AG20443 (cell line): ENCODE results near the gene HMCN2.

Experiments
- DNase-seq: peaks from one replicate; pipeline ENCODE4 v3.0.0; 2012; ENCODE audit warnings: low spot score, mixed read lengths

The HMCN2 gene

DNA sequence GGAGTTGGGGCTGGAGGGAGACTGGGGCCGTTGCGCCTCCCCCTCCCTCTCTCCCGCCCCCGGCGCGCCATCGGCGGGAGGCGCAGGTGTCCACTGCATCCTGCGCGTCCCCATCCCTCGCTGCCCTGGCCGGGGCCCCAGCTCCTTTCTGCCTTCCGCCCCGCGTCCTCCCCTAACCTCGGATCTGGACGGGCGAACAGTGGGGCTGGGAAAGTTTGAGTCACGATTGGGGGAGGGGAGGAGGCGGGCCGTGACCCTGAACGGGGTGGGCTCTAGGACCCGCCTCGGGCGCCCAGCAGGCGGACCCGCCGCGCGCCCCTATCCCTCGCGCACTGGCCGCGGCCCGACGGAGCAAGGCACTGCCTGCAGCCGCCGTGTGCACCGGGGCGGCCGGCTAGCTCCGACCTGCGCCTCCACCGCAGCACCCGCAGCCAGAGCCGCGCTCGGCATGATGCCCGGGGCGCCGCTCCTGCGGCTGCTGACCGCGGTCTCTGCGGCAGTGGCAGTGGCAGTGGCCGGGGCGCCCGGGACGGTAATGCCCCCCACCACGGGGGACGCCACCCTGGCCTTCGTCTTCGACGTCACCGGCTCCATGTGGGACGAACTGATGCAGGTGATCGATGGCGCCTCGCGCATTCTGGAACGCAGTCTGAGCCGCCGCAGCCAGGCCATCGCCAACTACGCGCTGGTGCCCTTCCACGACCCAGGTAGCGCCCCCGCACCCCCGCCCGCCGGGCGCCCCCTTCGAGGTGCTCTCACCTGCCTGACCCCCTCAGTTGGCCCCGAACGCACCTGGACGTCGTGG, at the start of gene HMCN2:
TSS of gene HMCN2 (plus strand) at position 330 of the 805 bp plus-strand sequence. CDS start at position 449, 119 bp downstream.
- DNase-seq: peak; percentile 38

- no peak for DNase-seq
These were observed 47.7 kb upstream of the HMCN2 start for GRCh38 chr9:130217838-130218237.

- no peak for DNase-seq
These were observed 45.9 kb upstream of the HMCN2 start for GRCh38 chr9:130219661-130220096.

- peak; percentile 72 for DNase-seq
These were observed 45.2 kb upstream of the HMCN2 start for GRCh38 chr9:130220352-130220751.

GRCh38 chr9:130222833-130223232, 42.7 kb upstream of the HMCN2 start:
- DNase-seq: no peak

DNA sequence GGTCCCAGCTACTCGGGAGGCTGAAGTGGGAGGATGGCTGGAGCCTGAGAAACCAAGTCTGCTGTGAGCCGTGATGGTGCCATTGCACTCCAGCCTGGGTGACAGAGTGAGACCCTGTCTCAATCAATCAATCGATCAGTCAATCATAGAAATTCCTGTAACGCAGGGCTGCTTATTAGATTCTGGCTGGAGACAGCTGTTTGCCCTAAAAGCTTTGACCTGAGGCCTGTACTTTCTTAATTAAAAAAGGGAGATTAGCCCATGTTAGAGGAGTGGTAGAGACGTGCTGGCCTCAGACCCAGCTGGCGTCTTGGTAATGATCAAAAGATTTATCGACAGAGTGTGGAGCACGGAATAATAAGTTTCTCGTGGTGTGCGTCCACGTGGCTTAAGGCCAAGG, 40.5 kb upstream of the HMCN2 start:
- DNase-seq: no peak

DNA sequence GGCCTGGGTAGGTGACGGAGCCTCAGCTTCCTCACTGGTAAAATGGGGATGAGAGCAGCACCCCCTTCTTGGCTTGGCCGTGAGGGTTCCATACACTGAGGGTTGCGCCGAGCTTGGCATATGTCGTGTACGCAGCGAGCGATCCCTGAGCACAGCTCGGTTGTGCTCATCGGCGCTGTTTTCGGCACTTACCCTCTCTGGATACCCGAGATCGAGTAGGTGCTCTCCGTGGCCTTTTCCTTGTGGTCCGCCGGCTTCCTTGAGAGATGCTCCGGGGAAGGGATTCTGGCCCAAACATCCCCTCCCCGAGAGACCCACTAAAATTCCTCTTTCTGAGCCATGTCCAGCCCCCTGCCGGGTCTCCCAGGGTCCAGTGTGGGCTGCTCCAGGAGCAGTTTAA, 40.0 kb upstream of the HMCN2 start:
- DNase-seq: no peak

DNA sequence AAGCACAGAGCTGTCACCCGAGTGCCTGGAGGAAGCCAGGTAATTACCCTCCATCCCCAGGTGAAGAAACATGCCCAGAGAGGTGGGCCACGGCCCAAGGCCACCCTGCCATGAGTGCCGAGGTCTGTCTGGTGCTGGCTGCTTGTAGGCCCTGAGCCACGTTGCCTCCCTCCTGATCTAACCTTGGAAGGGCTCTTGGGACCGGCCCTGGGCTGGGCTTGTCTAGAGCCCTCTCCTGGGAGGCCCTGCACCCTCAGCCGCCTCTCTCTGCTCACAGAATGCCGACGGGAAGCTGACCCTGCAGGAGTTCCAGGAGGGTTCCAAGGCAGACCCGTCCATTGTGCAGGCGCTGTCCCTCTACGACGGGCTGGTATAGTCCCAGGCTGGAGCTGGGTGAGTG, 39.4 kb upstream of the HMCN2 start:
- DNase-seq: no peak

DNA sequence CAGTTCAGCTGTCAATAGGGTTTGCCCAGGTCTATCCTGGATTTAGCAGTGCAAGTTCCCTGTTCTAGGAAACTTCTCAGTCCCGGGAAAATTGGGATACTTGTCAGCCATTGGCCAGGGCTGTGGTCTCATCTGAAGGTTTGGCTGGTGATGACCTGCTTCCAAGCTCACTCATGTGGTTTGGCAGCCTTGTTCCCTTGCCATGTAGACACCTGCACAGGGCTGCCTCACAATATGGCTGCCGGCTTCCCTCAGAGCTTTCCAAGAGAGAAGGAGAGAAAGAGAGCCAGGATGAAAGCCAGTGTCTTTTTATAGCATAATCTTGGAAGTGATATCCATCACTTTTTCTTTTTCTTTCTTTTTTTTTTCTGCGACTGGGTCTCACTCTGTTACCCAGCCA, 37.7 kb upstream of the HMCN2 start:
- no peak for DNase-seq

DNA sequence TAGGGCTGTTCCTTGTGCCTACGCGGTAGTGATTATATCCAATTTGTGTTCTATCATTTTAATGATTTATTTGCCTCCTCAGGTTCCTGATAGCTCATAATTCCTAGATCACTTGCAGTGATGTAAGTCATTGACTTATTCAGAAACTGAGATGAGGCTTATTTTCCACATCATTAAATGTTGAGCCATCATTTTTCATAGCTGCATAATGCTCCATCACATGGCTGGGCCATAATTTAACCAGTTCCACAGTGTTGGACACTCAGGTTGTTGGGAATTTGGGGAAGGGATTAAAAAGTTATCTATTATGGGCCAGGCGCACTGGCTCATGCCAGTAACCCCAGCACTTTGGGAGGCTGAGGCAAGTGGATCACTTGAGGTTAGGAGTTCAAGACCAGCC, 35.8 kb upstream of the HMCN2 start:
- no peak for DNase-seq

DNA sequence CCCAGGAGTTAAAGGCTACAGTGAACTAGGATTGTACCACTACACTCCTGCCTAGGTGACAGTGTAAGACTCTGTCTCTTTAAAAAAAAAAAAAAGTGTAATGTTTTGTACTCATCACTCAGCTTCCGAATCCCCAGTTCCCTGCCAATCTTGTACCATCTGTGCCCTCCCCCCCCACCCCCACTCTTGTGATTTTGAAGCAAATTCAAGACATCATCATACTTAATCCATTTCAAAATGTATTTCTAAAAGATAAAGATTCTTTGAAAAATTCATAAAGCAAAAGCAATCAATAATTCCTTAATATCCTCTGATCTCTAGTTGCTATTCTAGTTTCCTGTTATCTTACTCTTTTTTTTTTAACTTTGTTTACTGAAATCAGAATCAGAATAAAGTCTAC, 34.9 kb upstream of the HMCN2 start:
- DNase-seq: no peak

- DNase-seq: no peak
These were observed 32.5 kb upstream of the HMCN2 start for GRCh38 chr9:130232899-130233586.

GRCh38 chr9:130233587-130233945, 32.0 kb upstream of the HMCN2 start:
- DNase-seq: no peak

- DNase-seq: no peak
These were observed 31.0 kb upstream of the HMCN2 start for GRCh38 chr9:130234340-130235260.

DNA sequence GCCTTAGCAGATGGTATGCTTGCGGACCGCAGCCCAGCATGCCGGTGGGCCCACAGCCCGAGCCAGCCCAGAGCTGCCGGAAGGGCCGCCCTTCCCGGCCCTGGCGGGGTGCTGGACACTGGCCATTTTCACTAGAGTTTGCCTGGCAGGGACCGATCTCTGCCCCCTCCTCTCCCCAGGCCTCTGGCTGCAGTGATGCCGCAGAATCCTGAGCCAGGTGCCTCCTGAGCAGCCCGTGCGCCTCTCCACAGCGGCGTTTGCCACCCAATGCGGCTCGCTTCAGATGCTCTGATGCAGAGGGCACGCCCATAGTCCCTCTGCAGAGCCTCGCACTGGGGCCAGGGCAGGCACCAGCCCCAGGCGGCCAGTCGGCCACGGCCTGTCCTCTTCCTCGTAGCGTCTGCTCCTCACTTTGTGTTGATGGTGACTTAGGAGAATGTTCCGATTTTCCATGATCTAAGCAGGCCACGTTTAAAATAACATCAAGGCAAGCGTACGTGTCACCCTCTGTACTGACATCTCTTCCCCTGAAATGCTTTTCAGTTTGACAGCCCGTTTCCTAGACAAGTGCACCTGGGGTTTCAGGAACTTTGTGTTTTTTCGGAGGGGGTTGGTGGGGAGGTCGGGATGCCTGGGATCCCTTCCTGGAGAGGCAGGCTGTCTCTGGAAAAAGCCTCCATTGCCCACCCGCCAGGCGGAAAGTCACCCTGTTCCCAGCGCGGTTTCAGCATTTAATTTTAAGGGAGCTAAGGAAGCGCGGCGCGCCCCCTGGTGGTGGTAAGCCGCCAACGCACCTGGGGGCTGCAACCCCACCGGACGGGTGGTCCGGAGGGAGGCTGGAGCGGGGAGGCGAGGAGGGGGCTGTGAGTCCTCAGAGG, 29.8 kb upstream of the HMCN2 start:
- DNase-seq: peak; percentile 79

DNA sequence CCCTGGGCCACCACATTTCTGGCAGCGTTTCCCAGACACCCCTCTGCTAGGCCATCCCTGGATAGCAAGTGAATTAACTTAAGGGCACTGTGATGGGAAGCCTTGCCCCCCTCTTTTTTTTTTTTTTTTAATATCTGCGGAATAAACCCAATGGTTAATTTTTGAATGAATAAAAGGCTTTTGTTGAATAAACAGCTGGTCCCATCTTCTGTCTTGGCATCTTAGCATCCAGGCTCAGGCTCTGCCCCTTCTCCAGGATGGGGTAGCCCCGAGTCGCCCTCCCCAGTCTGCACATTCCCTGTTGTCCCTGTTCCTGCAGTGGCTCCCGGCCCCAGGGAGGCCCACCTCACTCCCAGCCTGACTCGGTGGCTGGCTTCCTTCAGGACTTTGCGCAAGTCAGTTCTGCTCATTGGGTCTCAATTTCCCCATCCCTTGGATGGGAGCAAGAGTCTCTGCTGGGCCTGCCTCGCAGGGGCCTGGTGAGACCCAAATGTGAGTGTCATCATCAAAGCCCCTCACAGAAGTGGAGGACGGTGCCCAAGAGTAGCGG, 29.0 kb upstream of the HMCN2 start:
- DNase-seq: no peak

DNA sequence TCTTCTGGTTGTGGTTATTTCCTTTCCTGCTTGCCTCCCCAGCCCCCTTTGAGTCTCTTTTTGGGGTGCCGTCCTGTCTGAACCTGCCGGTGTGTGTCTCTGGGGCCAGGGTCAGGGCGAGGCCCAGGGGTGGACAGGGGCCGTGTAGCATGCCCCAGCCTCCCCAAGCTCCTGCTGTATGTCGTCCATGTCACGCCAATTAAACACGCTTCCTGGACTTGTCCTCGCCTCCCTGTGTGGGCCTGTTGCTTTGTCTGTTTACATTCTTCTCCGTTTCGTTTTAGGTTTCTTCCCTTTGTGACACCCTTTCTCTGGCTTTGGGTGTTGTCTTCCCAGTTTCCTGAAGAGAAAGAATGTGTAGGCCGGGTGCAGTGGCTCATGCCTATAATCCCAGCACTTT, 28.5 kb upstream of the HMCN2 start:
- DNase-seq: no peak

- no peak for DNase-seq
These were observed 27.6 kb upstream of the HMCN2 start for GRCh38 chr9:130237763-130238524.

- no peak for DNase-seq
These were observed 26.2 kb upstream of the HMCN2 start for GRCh38 chr9:130239363-130239695.

DNA sequence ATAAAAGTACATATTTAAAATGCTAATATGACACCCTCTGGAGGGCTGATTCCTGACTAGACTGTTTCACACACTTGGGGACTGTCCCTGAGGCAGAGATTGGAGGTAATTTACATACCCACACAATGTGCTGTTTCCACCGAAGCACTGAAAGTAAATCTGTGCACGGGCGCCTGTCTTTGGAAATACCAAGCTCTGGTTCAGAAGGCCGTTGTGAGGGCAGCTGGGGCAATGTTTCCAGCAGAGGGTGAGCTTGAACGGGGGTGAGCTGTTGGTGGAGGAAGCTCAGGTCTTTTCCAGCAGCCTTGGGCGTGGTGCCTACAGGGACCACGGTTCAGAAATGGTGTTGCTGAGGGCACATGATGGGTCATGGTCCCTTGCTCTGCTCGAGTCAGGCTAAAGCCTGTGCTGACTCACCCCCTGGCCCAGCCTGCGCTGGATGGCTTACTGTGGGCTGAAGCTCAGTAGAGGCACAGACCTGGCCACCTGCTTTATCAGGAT, 25.8 kb upstream of the HMCN2 start:
- DNase-seq: no peak
